HEK293 (cell line): ENCODE data around the gene ATP23.

Experiments
- CTCF ChIA-PET: fragments of 350-600 bp; formaldehyde crosslinking; extraction: SDS; loops from one replicate; lab custom pipeline; 2021; ENCODE audit warnings: antibody characterized with exemption; lab: Yijun Ruan, JAX
- POLR2A ChIA-PET: fragments of 300-600 bp; formaldehyde crosslinking; extraction: SDS; loops from one replicate; lab custom pipeline; 2020; ENCODE audit warnings: antibody characterized with exemption, inconsistent platforms; lab: Yijun Ruan, JAX
- H3K27ac ChIP-seq: fragments of 200-500 bp; sonication (Bioruptor generic); 2 replicates; pipeline ENCODE4 v1.5.1; 2014; ENCODE audit warnings: low read depth, low read length, control low read depth, inconsistent platforms; ENCODE audit errors: extremely low read depth
- H3K36me3 ChIP-seq, 2 experiments: fragments of 200-500 bp in 1 of 2; sonication (Bioruptor generic) in 1 of 2; 1 replicate in 1 of 2; 2 replicates in 1 of 2; pipeline ENCODE4 v1.5.1; 2014 to 2017; ENCODE audit warnings: inconsistent platforms in 2 of 2, low read length in 2 of 2; ENCODE audit not compliant: control insufficient read depth in 2 of 2, insufficient read depth in 1 of 2
- H3K4me1 ChIP-seq: fragments of 200-500 bp; sonication (Bioruptor generic); 2 replicates; pipeline ENCODE4 v1.5.1; 2014; ENCODE audit warnings: mild to moderate bottlenecking, low read length, inconsistent platforms; ENCODE audit not compliant: control insufficient read depth, insufficient read depth
- H3K4me3 ChIP-seq: 2 replicates; pipeline ENCODE4 v1.5.1; 2011; ENCODE audit warnings: low read depth, mild to moderate bottlenecking, control low read depth, low read length, moderate library complexity
- H3K9me3 ChIP-seq: fragments of 200-500 bp; sonication (Bioruptor generic); 2 replicates; pipeline ENCODE4 v1.5.1; 2014; ENCODE audit warnings: low read depth, low read length, inconsistent platforms; ENCODE audit not compliant: control insufficient read depth, insufficient read depth
- GFI1B ChIP-seq: fragments of 450-650 bp; formaldehyde crosslinking; IDR thresholded peaks from 2 replicates; pipeline ENCODE4 v1.5.1; 2016; ENCODE audit warnings: missing biosample characterization, missing genetic modification characterization
- GLIS1 ChIP-seq: fragments of 450-650 bp; formaldehyde crosslinking; IDR thresholded peaks from 2 replicates; pipeline ENCODE4 v1.5.1; 2016; ENCODE audit warnings: missing biosample characterization, missing genetic modification characterization
- KLF8 ChIP-seq: fragments of 450-650 bp; formaldehyde crosslinking; IDR thresholded peaks from 2 replicates; pipeline ENCODE4 v1.5.1; 2016; ENCODE audit warnings: missing biosample characterization, missing genetic modification characterization
- ZFP37 ChIP-seq: fragments of 450-650 bp; formaldehyde crosslinking; IDR thresholded peaks from 2 replicates; pipeline ENCODE4 v1.5.1; 2016; ENCODE audit warnings: missing biosample characterization, missing genetic modification characterization
- ZNF121 ChIP-seq: fragments of 450-650 bp; formaldehyde crosslinking; IDR thresholded peaks from 2 replicates; pipeline ENCODE4 v1.5.1; 2016; ENCODE audit warnings: missing biosample characterization, missing genetic modification characterization
- ZNF214 ChIP-seq: fragments of 450-650 bp; formaldehyde crosslinking; IDR thresholded peaks from 2 replicates; pipeline ENCODE4 v1.5.1; 2017; ENCODE audit warnings: missing biosample characterization, mild to moderate bottlenecking, missing genetic modification characterization, borderline replicate concordance
- ZNF280D ChIP-seq: fragments of 450-650 bp; formaldehyde crosslinking; IDR thresholded peaks from 2 replicates; pipeline ENCODE4 v1.5.1; 2016; ENCODE audit warnings: missing biosample characterization, missing genetic modification characterization
- ZNF292 ChIP-seq: fragments of 450-650 bp; formaldehyde crosslinking; IDR thresholded peaks from 2 replicates; pipeline ENCODE4 v1.5.1; 2016; ENCODE audit warnings: low read depth, missing biosample characterization, missing genetic modification characterization, borderline replicate concordance
- ZNF362 ChIP-seq: fragments of 450-650 bp; formaldehyde crosslinking; IDR thresholded peaks from 2 replicates; pipeline ENCODE4 v1.5.1; 2016; ENCODE audit warnings: missing biosample characterization, missing genetic modification characterization
- ZNF513 ChIP-seq: fragments of 450-650 bp; IDR thresholded peaks from 2 replicates; pipeline ENCODE4 v1.5.1; 2018; ENCODE audit warnings: missing biosample characterization, missing genetic modification characterization
- ZNF521 ChIP-seq: fragments of 450-650 bp; formaldehyde crosslinking; IDR thresholded peaks from 2 replicates; pipeline ENCODE4 v1.5.1; 2017; ENCODE audit warnings: missing biosample characterization, mild to moderate bottlenecking, missing genetic modification characterization
- ZNF544 ChIP-seq: fragments of 450-650 bp; formaldehyde crosslinking; IDR thresholded peaks from 2 replicates; pipeline ENCODE4 v1.5.0; 2017; ENCODE audit warnings: missing biosample characterization, missing genetic modification characterization
- ZNF555 ChIP-seq: fragments of 450-650 bp; formaldehyde crosslinking; conservative IDR thresholded peaks from 2 replicates; pipeline ENCODE4 v1.5.1; 2017; ENCODE audit warnings: missing biosample characterization, mild to moderate bottlenecking, missing genetic modification characterization, inconsistent platforms
- ZNF596 ChIP-seq: fragments of 450-650 bp; IDR thresholded peaks from 2 replicates; pipeline ENCODE4 v1.5.0; 2018; ENCODE audit warnings: missing biosample characterization, mild to moderate bottlenecking, missing genetic modification characterization, moderate library complexity
- ZNF623 ChIP-seq: fragments of 450-650 bp; formaldehyde crosslinking; IDR thresholded peaks from 2 replicates; pipeline ENCODE4 v1.5.1; 2016; ENCODE audit warnings: missing biosample characterization, missing genetic modification characterization
- ZNF670 ChIP-seq: fragments of 450-650 bp; formaldehyde crosslinking; IDR thresholded peaks from 2 replicates; pipeline ENCODE4 v1.5.1; 2016; ENCODE audit warnings: missing biosample characterization, missing genetic modification characterization, low read depth
- ZNF677 ChIP-seq: fragments of 450-650 bp; IDR thresholded peaks from 2 replicates; pipeline ENCODE4 v1.5.0; 2018; ENCODE audit warnings: missing biosample characterization, mild to moderate bottlenecking, missing genetic modification characterization, moderate library complexity
- ZNF701 ChIP-seq: fragments of 450-650 bp; formaldehyde crosslinking; IDR thresholded peaks from 2 replicates; pipeline ENCODE4 v1.5.1; 2016; ENCODE audit warnings: missing biosample characterization, missing genetic modification characterization
- ZNF791 ChIP-seq: fragments of 450-650 bp; formaldehyde crosslinking; IDR thresholded peaks from 2 replicates; pipeline ENCODE4 v1.5.1; 2016; ENCODE audit warnings: missing biosample characterization, missing genetic modification characterization
- ZNF830 ChIP-seq: fragments of 450-650 bp; IDR thresholded peaks from 2 replicates; pipeline ENCODE4 v1.5.0; 2018; ENCODE audit warnings: missing biosample characterization, missing genetic modification characterization, low read depth, mild to moderate bottlenecking, moderate library complexity
- ZSCAN5A ChIP-seq: fragments of 450-650 bp; formaldehyde crosslinking; IDR thresholded peaks from 2 replicates; pipeline ENCODE4 v1.5.1; 2016; ENCODE audit warnings: missing biosample characterization, missing genetic modification characterization
- TF ChIP-seq, protein P1 (sequence below): fragments of 450-650 bp; formaldehyde crosslinking; IDR thresholded peaks from 2 replicates; pipeline ENCODE4 v1.5.1; 2016; ENCODE audit warnings: missing biosample characterization, missing genetic modification characterization, low read depth

Gene ATP23

DNA sequence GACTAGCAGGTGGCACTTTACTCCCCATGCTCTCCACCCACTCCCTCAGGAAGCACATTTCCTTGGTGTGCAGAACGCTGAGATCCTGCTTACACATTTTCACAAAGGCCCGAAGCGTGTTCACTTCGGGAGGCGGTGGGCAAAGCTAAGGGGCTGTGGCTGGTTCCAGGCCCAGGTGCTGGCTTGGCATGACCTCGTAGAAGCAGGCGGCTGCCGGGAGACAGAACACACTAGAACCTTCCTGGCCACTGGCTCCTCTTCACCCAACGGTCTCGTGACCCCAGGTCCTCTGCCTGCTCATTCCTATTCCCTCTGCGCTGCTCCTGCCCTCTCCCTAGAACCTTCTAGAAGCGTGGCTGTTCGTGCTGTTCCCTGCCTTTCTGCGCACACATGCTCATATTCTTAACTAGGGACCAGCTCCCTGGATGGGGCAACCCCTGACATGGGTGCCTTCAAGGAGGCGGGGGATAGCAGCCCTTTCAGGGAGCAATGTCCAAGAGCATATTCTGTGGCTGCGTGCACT, 43.3 kb downstream of the ATP23 start (continued):
- TF ChIP-seq ZNF513 (tag by site-specific recombination): no peak
- TF ChIP-seq, all 188 proteins: peak for 0

DNA sequence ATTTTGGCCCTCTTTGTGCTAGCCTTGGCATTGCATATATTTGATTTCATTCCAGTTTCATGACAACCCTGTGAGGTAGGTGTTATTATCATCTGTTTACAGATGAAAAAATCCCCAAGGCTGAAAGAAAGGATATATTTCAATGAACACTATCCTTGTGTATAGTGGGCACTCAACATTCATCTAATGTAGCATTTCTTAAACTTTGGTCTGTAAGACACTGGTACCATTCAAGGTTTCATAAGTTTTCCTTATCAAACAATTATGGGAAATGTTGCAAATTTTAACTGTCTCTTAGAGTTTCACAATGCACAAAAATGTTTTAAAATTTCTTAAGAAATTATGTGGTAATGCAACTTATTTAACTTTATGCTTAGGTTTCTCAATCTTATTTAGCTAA, 44.3 kb downstream of the ATP23 start:
- TF ChIP-seq KLF8 (tag by site-specific recombination): no peak
- POLR2A ChIA-PET: no interaction called here
- no peak overlapping the region for H3K4me3 ChIP-seq
- H3K9me3 ChIP-seq: no peaks in the 10 kb centered on the region
- no peak overlapping the region for H3K27ac ChIP-seq
- H3K4me1 ChIP-seq: no peaks in the 10 kb centered on the region
- H3K36me3 ChIP-seq: no peaks in the 10 kb centered on the region
- CTCF ChIA-PET: no interaction called here

- CTCF ChIA-PET: no interaction called here
These were observed 48.5 kb downstream of the ATP23 start for GRCh38 chr12:57989838-57990237.

More at GRCh38 chr12:57989838-57990237, 48.5 kb downstream of the ATP23 start:
- POLR2A ChIA-PET: no interaction called here
- Histone ChIP-seq H3K9me3 (no peaks in the 10 kb centered on the region), H3K36me3 (no peaks in the 10 kb centered on the region), H3K27ac (no peak overlapping the region), H3K4me1 (no peaks in the 10 kb centered on the region), H3K4me3 (no peak overlapping the region)
- TF ChIP-seq ZNF555 (tag by site-specific recombination) (no peak), GFI1B (tag by site-specific recombination) (no peak), ZNF701 (tag by site-specific recombination) (no peak), ZNF292 (no peak), ZNF214 (tag by site-specific recombination) (no peak), GLIS1 (tag by site-specific recombination) (no peak), ZNF280D (tag by site-specific recombination) (no peak), ZNF670 (tag by site-specific recombination) (no peak), ZNF596 (no peak), ZNF362 (tag by site-specific recombination) (no peak), ZNF521 (no peak), ZNF791 (no peak), ZNF677 (tag by site-specific recombination) (no peak), ZSCAN5A (tag by site-specific recombination) (no peak), ZNF121 (tag by site-specific recombination) (no peak), ZNF623 (no peak), ZNF830 (no peak), ZNF544 (tag by site-specific recombination) (no peak), ZFP37 (no peak)
- TF ChIP-seq, protein P1, sequence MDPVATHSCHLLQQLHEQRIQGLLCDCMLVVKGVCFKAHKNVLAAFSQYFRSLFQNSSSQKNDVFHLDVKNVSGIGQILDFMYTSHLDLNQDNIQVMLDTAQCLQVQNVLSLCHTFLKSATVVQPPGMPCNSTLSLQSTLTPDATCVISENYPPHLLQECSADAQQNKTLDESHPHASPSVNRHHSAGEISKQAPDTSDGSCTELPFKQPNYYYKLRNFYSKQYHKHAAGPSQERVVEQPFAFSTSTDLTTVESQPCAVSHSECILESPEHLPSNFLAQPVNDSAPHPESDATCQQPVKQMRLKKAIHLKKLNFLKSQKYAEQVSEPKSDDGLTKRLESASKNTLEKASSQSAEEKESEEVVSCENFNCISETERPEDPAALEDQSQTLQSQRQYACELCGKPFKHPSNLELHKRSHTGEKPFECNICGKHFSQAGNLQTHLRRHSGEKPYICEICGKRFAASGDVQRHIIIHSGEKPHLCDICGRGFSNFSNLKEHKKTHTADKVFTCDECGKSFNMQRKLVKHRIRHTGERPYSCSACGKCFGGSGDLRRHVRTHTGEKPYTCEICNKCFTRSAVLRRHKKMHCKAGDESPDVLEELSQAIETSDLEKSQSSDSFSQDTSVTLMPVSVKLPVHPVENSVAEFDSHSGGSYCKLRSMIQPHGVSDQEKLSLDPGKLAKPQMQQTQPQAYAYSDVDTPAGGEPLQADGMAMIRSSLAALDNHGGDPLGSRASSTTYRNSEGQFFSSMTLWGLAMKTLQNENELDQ (tag by site-specific recombination): no peak
